H1 (cell line): ENCODE measurements around the gene STX18. TPM values are rescaled to one million over a fixed set of nuclear protein-coding genes. Genes with fewer than 3 reads are reported as not detected.

ENCODE experiments used
- CTCF ChIA-PET: fragments of 300-600 bp; sonication (Branson Sonifier 250); formaldehyde crosslinking; loops from one replicate; lab custom pipeline; 2021; ENCODE audit not compliant: partially characterized antibody; lab: Charles Lee
- POLR2A ChIA-PET: fragments of 300-600 bp; sonication (Branson Sonifier 250); formaldehyde crosslinking; loops from one replicate; lab custom pipeline; 2021; ENCODE audit warnings: inconsistent platforms; ENCODE audit not compliant: partially characterized antibody; lab: Charles Lee
- DNase-seq, 2 experiments: peaks; one replicate each; pipeline versions ENCODE4 v3.0.0 to v3.0.0-alpha.2; 2010 to 2022; ENCODE audit warnings: low spot score in 2 of 2, low read depth in 1 of 2, mixed read lengths in 1 of 2
- FAIRE-seq: peaks from 2 replicates; lab custom pipeline; 2011; peaks lifted over from hg19 to GRCh38; lab: Jason Lieb, UNC
- H2AFZ ChIP-seq: 2 replicates; pipeline ENCODE4 v1.8.1; 2012; ENCODE audit warnings: low read length, inconsistent platforms
- H2AK5ac ChIP-seq: 2 replicates; pipeline ENCODE4 v1.6.1; 2013; ENCODE audit warnings: low read depth, low read length
- H2BK120ac ChIP-seq: replicated peaks from 2 replicates; pipeline ENCODE3; 2013; ENCODE audit warnings: low read depth, low read length, inconsistent platforms
- H2BK12ac ChIP-seq: 2 replicates; pipeline ENCODE4 v1.6.1; 2013; ENCODE audit warnings: low read depth, low read length
- H2BK15ac ChIP-seq: 2 replicates; pipeline ENCODE4 v1.6.1; 2013; ENCODE audit warnings: low read length
- H2BK20ac ChIP-seq: 2 replicates; pipeline ENCODE4 v1.6.1; 2013; ENCODE audit warnings: low read length
- H2BK5ac ChIP-seq: 2 replicates; pipeline ENCODE4 v1.6.1; 2013; ENCODE audit warnings: low read depth, low read length
- H3K14ac ChIP-seq: 2 replicates; pipeline ENCODE4 v1.6.1; 2013; ENCODE audit warnings: inconsistent platforms; ENCODE audit not compliant: insufficient read length
- H3K18ac ChIP-seq: 2 replicates; pipeline ENCODE4 v1.6.1; 2013; ENCODE audit warnings: low read length; ENCODE audit errors: extremely low read depth
- H3K23ac ChIP-seq: 2 replicates; pipeline ENCODE4 v1.6.1; 2013; ENCODE audit warnings: inconsistent platforms; ENCODE audit not compliant: insufficient read length
- H3K23me2 ChIP-seq: 2 replicates; pipeline ENCODE4 v1.6.1; 2013; ENCODE audit warnings: low read depth, low read length
- H3K27ac ChIP-seq: 2 replicates; pipeline ENCODE4 v1.6.1; 2011; ENCODE audit warnings: low read depth, low read length, inconsistent platforms
- H3K27me3 ChIP-seq, 4 experiments: replicated peaks in 1 of 4; 1 replicate in 1 of 4; 2 replicates in 3 of 4; pipeline versions ENCODE4 v1.6.1 to v1.8.1; 2011 to 2013; ENCODE audit warnings: low read length in 3 of 4, mild to moderate bottlenecking in 3 of 4, inconsistent platforms in 2 of 4, mixed read lengths in 2 of 4, moderate library complexity in 1 of 4; ENCODE audit not compliant: control insufficient read depth in 3 of 4, insufficient read depth in 3 of 4; ENCODE audit errors: extremely low read depth in 1 of 4
- H3K36me3 ChIP-seq, 4 experiments: 2 replicates each; pipeline versions ENCODE4 v1.6.1 to v1.8.1; 2011 to 2013; ENCODE audit warnings: mild to moderate bottlenecking in 4 of 4, low read length in 3 of 4, moderate library complexity in 2 of 4, control low read depth in 1 of 4, inconsistent platforms in 1 of 4; ENCODE audit not compliant: insufficient read depth in 4 of 4, control insufficient read depth in 2 of 4
- H3K4ac ChIP-seq: replicated peaks from 2 replicates; pipeline ENCODE3; 2013; ENCODE audit warnings: low read length, low read depth, mixed read lengths, inconsistent platforms; ENCODE audit not compliant: insufficient read length
- H3K4me1 ChIP-seq, 4 experiments: replicated peaks in 1 of 4; 1 replicate in 1 of 4; 2 replicates in 3 of 4; pipeline versions ENCODE4 v1.6.1 to v1.8.1; 2011 to 2013; ENCODE audit warnings: low read length in 3 of 4, inconsistent platforms in 2 of 4, mixed read lengths in 1 of 4; ENCODE audit not compliant: insufficient read depth in 4 of 4, control insufficient read depth in 3 of 4
- H3K4me2 ChIP-seq, 2 experiments: 2 replicates each; pipeline versions ENCODE4 v1.6.1 to v1.8.1; 2011 to 2013; ENCODE audit warnings: low read depth in 2 of 2, low read length in 2 of 2, control low read depth in 1 of 2, inconsistent platforms in 1 of 2, mild to moderate bottlenecking in 1 of 2; ENCODE audit not compliant: insufficient read depth in 1 of 2
- H3K4me3 ChIP-seq, 4 experiments: fragments of 200-600, 300-600 bp in 1 of 4; sonication (generic), shearing (Covaris generic), sonication (Bioruptor Twin) in 1 of 4; 2 replicates each; pipeline versions ENCODE4 v1.5.1 to v1.8.1; 2011 to 2016; ENCODE audit warnings: low read length in 4 of 4, low read depth in 3 of 4, control low read depth in 2 of 4, inconsistent platforms in 2 of 4, mild to moderate bottlenecking in 2 of 4, mixed read lengths in 1 of 4, moderate library complexity in 1 of 4; ENCODE audit not compliant: insufficient read depth in 2 of 4; ENCODE audit errors: extremely low read depth in 1 of 4
- H3K56ac ChIP-seq: replicated peaks from 2 replicates; pipeline ENCODE3; 2013; ENCODE audit warnings: low read depth, mild to moderate bottlenecking, mixed read lengths, low read length, inconsistent platforms; ENCODE audit not compliant: insufficient read length
- H3K79me1 ChIP-seq: 2 replicates; pipeline ENCODE4 v1.6.1; 2013; ENCODE audit warnings: low read depth, low read length, control low read depth
- H3K79me2 ChIP-seq, 2 experiments: 2 replicates each; pipeline versions ENCODE4 v1.6.1 to v1.8.1; 2012 to 2013; ENCODE audit warnings: low read length in 2 of 2, mild to moderate bottlenecking in 2 of 2, inconsistent platforms in 1 of 2; ENCODE audit not compliant: insufficient read depth in 2 of 2, control insufficient read depth in 1 of 2
- H3K9ac ChIP-seq, 4 experiments: replicated peaks in 1 of 4; 1 replicate in 1 of 4; 2 replicates in 3 of 4; pipeline versions ENCODE4 v1.6.1 to v1.8.1; 2011 to 2013; ENCODE audit warnings: low read depth in 3 of 4, low read length in 3 of 4, control low read depth in 2 of 4, mild to moderate bottlenecking in 2 of 4, moderate library complexity in 2 of 4, inconsistent platforms in 1 of 4; ENCODE audit errors: extremely low read depth in 1 of 4
- H3K9me3 ChIP-seq, 2 experiments: 2 replicates each; pipeline versions ENCODE4 v1.6.1 to v1.8.1; 2012 to 2013; ENCODE audit warnings: mild to moderate bottlenecking in 2 of 2, moderate library complexity in 2 of 2, control low read depth in 1 of 2, inconsistent platforms in 1 of 2, low read depth in 1 of 2, low read length in 1 of 2, mixed read lengths in 1 of 2; ENCODE audit not compliant: insufficient read depth in 2 of 2
- H4K20me1 ChIP-seq, 2 experiments: replicated peaks in 1 of 2; 2 replicates each; pipeline versions ENCODE3 to v1.8.1; 2011 to 2013; ENCODE audit warnings: inconsistent platforms in 2 of 2, low read length in 2 of 2, mild to moderate bottlenecking in 1 of 2; ENCODE audit not compliant: insufficient read depth in 2 of 2, control insufficient read depth in 1 of 2
- H4K5ac ChIP-seq: 2 replicates; pipeline ENCODE4 v1.6.1; 2013; ENCODE audit warnings: low read length, low read depth, mixed read lengths, inconsistent platforms; ENCODE audit not compliant: insufficient read length
- H4K8ac ChIP-seq: 2 replicates; pipeline ENCODE4 v1.8.0; 2013; ENCODE audit warnings: mild to moderate bottlenecking, moderate library complexity, low read length, inconsistent platforms; ENCODE audit not compliant: insufficient read depth; ENCODE audit errors: extremely low read depth
- H4K91ac ChIP-seq: replicated peaks from 2 replicates; pipeline ENCODE3; 2013; ENCODE audit warnings: low read length, mixed read lengths, inconsistent platforms; ENCODE audit not compliant: insufficient read length
- BACH1 ChIP-seq: IDR thresholded peaks from 2 replicates; pipeline ENCODE4 v1.6.1; 2012; ENCODE audit warnings: low read length, improper control_type of control experiment
- CHD2 ChIP-seq: IDR thresholded peaks from 2 replicates; pipeline ENCODE4 v1.6.1; 2012; ENCODE audit warnings: low read length, improper control_type of control experiment
- CTBP2 ChIP-seq: IDR thresholded peaks from 2 replicates; pipeline ENCODE4 v1.7.0; 2011; ENCODE audit warnings: borderline replicate concordance, mild to moderate bottlenecking, moderate library complexity, mixed read lengths, low read length; ENCODE audit not compliant: insufficient read depth, insufficient read length
- EGR1 ChIP-seq: IDR thresholded peaks from 2 replicates; pipeline ENCODE4 v1.6.1; 2011; ENCODE audit warnings: low read depth, low read length, borderline replicate concordance
- EZH2 ChIP-seq: fragments of 200-600 bp; sonication (generic); IDR thresholded peaks from 2 replicates; pipeline ENCODE4 v1.7.1; 2012; ENCODE audit warnings: low read depth, mild to moderate bottlenecking, moderate library complexity, low read length, inconsistent platforms; ENCODE audit not compliant: severe bottlenecking
- GTF2F1 ChIP-seq: IDR thresholded peaks from 2 replicates; pipeline ENCODE4 v1.6.1; 2012; ENCODE audit warnings: low read depth, low read length, improper control_type of control experiment, borderline replicate concordance
- KDM4A ChIP-seq: IDR thresholded peaks from one replicate; pipeline ENCODE4 v1.7.1; 2012; ENCODE audit warnings: low read depth, mild to moderate bottlenecking, moderate library complexity, low read length, inconsistent platforms; ENCODE audit not compliant: severe bottlenecking
- MAFK ChIP-seq: IDR thresholded peaks from 2 replicates; pipeline ENCODE4 v1.6.1; 2012; ENCODE audit warnings: low read depth, mild to moderate bottlenecking, improper control_type of control experiment, low read length
- TCF12 ChIP-seq: IDR thresholded peaks from 2 replicates; pipeline ENCODE4 v1.6.1; 2011; ENCODE audit warnings: low read depth, mild to moderate bottlenecking, low read length
- WGBS, 2 experiments: shearing (Covaris generic) in 1 of 2; methylation state at CpG; one replicate each; pipeline versions ENCODE4 v1.1.6 to v1.1.7; 2013 to 2015; ENCODE audit warnings: low lambda C conversion rate in 2 of 2, mixed read lengths in 2 of 2, inconsistent platforms in 1 of 2, low coverage in 1 of 2, missing lambda C conversion rate in 1 of 2; ENCODE audit not compliant: insufficient replicate concordance in 2 of 2, insufficient coverage in 1 of 2, insufficient read length in 1 of 2; ENCODE audit errors: extremely low coverage in 1 of 2, missing lambda C conversion rate in 1 of 2; 5-methylcytosine and 5-hydroxymethylcytosine counted together
- polyA plus RNA-seq, 7 experiments: library from polyadenylated mRNA; depleted of rRNA in 3 of 7; stranded (reverse) in 5 of 7; unstranded in 2 of 7; fragments of >200 nt in 5 of 7; fragments of 200-250 nt in 2 of 7; gene quantifications; 1 replicate in 5 of 7; 2 replicates in 1 of 7; 4 replicates in 1 of 7; pipeline versions ENCODE4 v1.2.1 to v1.2.3, GENCODE V29; 2011 to 2013; ENCODE audit warnings: missing spikeins in 2 of 7, mixed read lengths in 2 of 7
- total RNA-seq: library from RNA; stranded (reverse); fragmentation: NEBNext Ultra II Directional; extraction: Animal tissue kit (Norgen Biotek cat#: 25700); gene quantifications from 2 replicates; pipeline ENCODE4 v1.2.1, GENCODE V29; 2021

Gene STX18
- total and polyA plus RNA-seq, 2 of the 8 experiments (the other 6 are each of a cell fraction or from before 2014, with no cell fraction given): 14.6 to 18.3 TPM

DNA sequence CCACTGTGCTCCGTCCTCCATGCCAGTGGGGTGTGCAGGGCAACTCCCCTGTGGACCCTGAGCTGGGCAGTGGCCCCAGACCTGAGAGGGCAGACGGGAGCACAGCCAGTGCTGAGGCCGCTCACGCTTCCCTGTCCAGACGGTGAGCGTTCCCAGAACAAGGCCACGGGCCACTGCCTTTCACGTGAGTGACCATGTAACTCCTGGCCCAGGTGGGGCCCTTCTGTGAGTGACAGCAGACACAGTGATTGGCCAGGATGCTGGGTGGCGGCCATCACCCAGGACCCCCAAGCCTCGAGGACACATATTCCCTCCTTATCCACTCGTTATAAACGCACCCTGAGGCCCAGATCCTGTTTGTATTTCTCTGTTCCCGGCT is 144.4 kb downstream of the STX18 start:
- WGBS, 2 experiments: 84% methylated on average over 13 of the region's 13 CpGs; no CpG with 5 or more reads in 1 of the 2 experiments

More for the DNA sequence above, 144.4 kb downstream of the STX18 start:
- no peak overlapping the region for H3K56ac ChIP-seq
- no peaks in the 10 kb centered on the region for H3K9me3 ChIP-seq
- DNase-seq: no peak
- H3K14ac ChIP-seq: no peak overlapping the region
- H3K9ac ChIP-seq: no peak overlapping the region
- ChIA-PET CTCF (interaction anchor here (1.1 to 3.7 kb wide), 3 partner anchors 14 to 33 kb away, joined by 4 to 17 read pairs (median 16); no protein-coding TSS in a partner anchor), POLR2A (interaction anchor here (1.3 kb wide), 1 partner anchor 18 kb away, joined by 3 read pairs; no protein-coding TSS in a partner anchor)
- no peaks in the 10 kb centered on the region; the same call in 1 of the 2 replicates for H3K79me1 ChIP-seq
- H3K27ac ChIP-seq: no peak overlapping the region
- H2BK20ac ChIP-seq: peak overlapping the region; percentile 72; the same call in 1 of the 2 replicates
- 0 out of 2 replicates have a peak overlapping the region, but pooled peaks have one; percentile 72 for H2BK15ac ChIP-seq
- FAIRE-seq: no peak
- H4K20me1 ChIP-seq: peaks cover 0 to 5% of the 10 kb centered on the region in 2 experiments
- H3K4me2 ChIP-seq: no peak overlapping the region
- H4K5ac ChIP-seq: no peak overlapping the region
- no peak overlapping the region for H3K23ac ChIP-seq
- no peaks in the 10 kb centered on the region for H3K23me2 ChIP-seq
- no peak overlapping the region; the same call in 1 of the 2 replicates for H4K8ac ChIP-seq
- no peaks in the 10 kb centered on the region for H3K79me2 ChIP-seq
- peak overlapping the region; percentile 86; the same call in 1 of the 2 replicates for H2AK5ac ChIP-seq
- peaks cover 0 to 4% (median 2%) of the 10 kb centered on the region in 4 experiments; a peak in 3 of 8 replicates for H3K36me3 ChIP-seq
- no peak overlapping the region for H2BK120ac ChIP-seq
- peak overlapping the region; percentile 70 for H4K91ac ChIP-seq
- no peak overlapping the region for H2AFZ ChIP-seq
- no peak overlapping the region for H3K4ac ChIP-seq
- peak overlapping the region; percentile 95 for H2BK5ac ChIP-seq
- H3K4me1 ChIP-seq: peaks cover 0 to 8% (median 5%) of the 10 kb centered on the region in 4 experiments; a peak in 4 of 7 replicates
- H3K27me3 ChIP-seq: no peaks in the 10 kb centered on the region
- H3K4me3 ChIP-seq: no peak overlapping the region
- TF ChIP-seq BACH1: no peak
- TF ChIP-seq GTF2F1: no peak
- TF ChIP-seq TCF12: no peak
- TF ChIP-seq EZH2: no peak
- no peak for TF ChIP-seq CTBP2
- no peak for TF ChIP-seq MAFK
- TF ChIP-seq EGR1: no peak
- no peak for TF ChIP-seq CHD2
- no peak for TF ChIP-seq KDM4A
- H3K18ac ChIP-seq: peak overlapping the region; percentile 60; the same call in 1 of the 2 replicates
- peak overlapping the region; percentile 95 for H2BK12ac ChIP-seq
